AG08396 (cell line): ENCODE measurements around the gene RFX2.

Source experiments
- DNase-seq: peaks from one replicate; pipeline ENCODE4 v3.0.0; 2012; ENCODE audit warnings: low spot score, mixed read lengths

The RFX2 gene

GRCh38 chr19:6059988-6060599, 50.2 kb downstream of the RFX2 start:
- DNase-seq: no peak

- DNase-seq: no peak
These were observed 50.8 kb downstream of the RFX2 start for GRCh38 chr19:6059396-6059947.

- DNase-seq: no peak
These were observed 51.6 kb downstream of the RFX2 start for GRCh38 chr19:6058518-6059201.

- no peak for DNase-seq
These were observed 52.4 kb downstream of the RFX2 start for GRCh38 chr19:6057651-6058517.

GRCh38 chr19:6056801-6057650, 53.3 kb downstream of the RFX2 start:
- DNase-seq: peak; percentile 80

GRCh38 chr19:6056282-6056741, 54.0 kb downstream of the RFX2 start:
- DNase-seq: no peak

- DNase-seq: no peak
These were observed 55.1 kb downstream of the RFX2 start for GRCh38 chr19:6055013-6055795.

GRCh38 chr19:6048793-6049405, 61.4 kb downstream of the RFX2 start:
- DNase-seq: peak; percentile 90

GRCh38 chr19:6048348-6048747, 62.0 kb downstream of the RFX2 start:
- no peak for DNase-seq

GRCh38 chr19:6047741-6048251, 62.5 kb downstream of the RFX2 start:
- peak; percentile 80 for DNase-seq

- DNase-seq: no peak
These were observed 63.0 kb downstream of the RFX2 start for GRCh38 chr19:6047256-6047655.

GRCh38 chr19:6045108-6045507, 65.2 kb downstream of the RFX2 start:
- no peak for DNase-seq

GRCh38 chr19:6044056-6044805, 66.1 kb downstream of the RFX2 start:
- no peak for DNase-seq

- DNase-seq: no peak
These were observed 67.2 kb downstream of the RFX2 start for GRCh38 chr19:6042776-6043726.

- DNase-seq: no peak
These were observed 68.3 kb downstream of the RFX2 start for GRCh38 chr19:6041991-6042481.

- DNase-seq: no peak
These were observed 69.2 kb downstream of the RFX2 start for GRCh38 chr19:6041071-6041470.

- DNase-seq: no peak
These were observed 70.6 kb downstream of the RFX2 start for GRCh38 chr19:6039566-6040225.
